Uterus (tissue), 4 donors: ENCODE measurements around the gene CLPX. TPM values are rescaled to one million over a fixed set of nuclear protein-coding genes. Genes with fewer than 3 reads are reported as not detected.

ENCODE experiments used
- DNase-seq, 2 donors: peaks; one replicate each; pipeline ENCODE4 v3.0.0-alpha.2; 2019 to 2020
- H3K27ac ChIP-seq, 2 donors: fragments of 200-600 bp; sonication (generic); 1 replicate in 1 of 2; 2 replicates in 1 of 2; pipeline ENCODE4 v1.5.1; 2016 to 2018
- H3K27me3 ChIP-seq, 2 donors: fragments of 200-600 bp; sonication (generic); one replicate each; pipeline ENCODE4 v1.5.1; 2018 to 2019; ENCODE audit warnings: control low read depth in 1 of 2
- H3K36me3 ChIP-seq, 2 donors: fragments of 200-600 bp; sonication (generic); one replicate each; pipeline ENCODE4 v1.5.1; 2019; ENCODE audit warnings: control low read depth in 1 of 2
- H3K4me1 ChIP-seq, 2 donors: fragments of 200-600 bp; sonication (generic); one replicate each; pipeline ENCODE4 v1.5.1; 2018 to 2019; ENCODE audit warnings: control low read depth in 1 of 2
- H3K4me3 ChIP-seq, 2 donors: fragments of 200-600 bp; sonication (generic); 1 replicate in 1 of 2; 2 replicates in 1 of 2; pipeline ENCODE4 v1.5.1; 2018 to 2019; ENCODE audit warnings: mild to moderate bottlenecking in 1 of 2
- H3K9me3 ChIP-seq, 2 donors: fragments of 200-600 bp; sonication (generic); one replicate each; pipeline ENCODE4 v1.5.1; 2019; ENCODE audit warnings: control low read depth in 1 of 2
- CTCF ChIP-seq, 4 experiments: fragments of 200-600 bp in 2 of 4; fragments of 450-650 bp in 2 of 4; sonication (generic) in 2 of 4; IDR thresholded peaks; one replicate each; pipeline ENCODE4 v1.5.1; 2016 to 2019; ENCODE audit warnings: antibody characterized with exemption in 4 of 4, mild to moderate bottlenecking in 2 of 4, moderate library complexity in 1 of 4
- POLR2A ChIP-seq, 2 donors: fragments of 450-650 bp; IDR thresholded peaks; one replicate each; pipeline ENCODE4 v1.6.1; 2016; ENCODE audit warnings: antibody characterized with exemption in 2 of 2, mild to moderate bottlenecking in 1 of 2, moderate library complexity in 1 of 2
- intact Hi-C: fragments of 100-400 bp; cut with DNase I; formaldehyde crosslinking; loops from one replicate; pipeline ENCODE4 v1.15.1; 2023; ENCODE audit warnings: low total_unique reads
- total RNA-seq, 4 donors: library from RNA; depleted of rRNA in 3 of 4; stranded (reverse); fragments of >200 nt in 3 of 4; gene quantifications; one replicate each; pipeline versions ENCODE4 v1.1.0 to v1.2.4, GENCODE V29; 2014 to 2023
- donor health status: DM: yes; HTN: yes; CAD: no.

Gene CLPX
- total RNA-seq, 4 donors from 2014 or later, result 21.0 to 85.2 (median 51.8) TPM

DNA sequence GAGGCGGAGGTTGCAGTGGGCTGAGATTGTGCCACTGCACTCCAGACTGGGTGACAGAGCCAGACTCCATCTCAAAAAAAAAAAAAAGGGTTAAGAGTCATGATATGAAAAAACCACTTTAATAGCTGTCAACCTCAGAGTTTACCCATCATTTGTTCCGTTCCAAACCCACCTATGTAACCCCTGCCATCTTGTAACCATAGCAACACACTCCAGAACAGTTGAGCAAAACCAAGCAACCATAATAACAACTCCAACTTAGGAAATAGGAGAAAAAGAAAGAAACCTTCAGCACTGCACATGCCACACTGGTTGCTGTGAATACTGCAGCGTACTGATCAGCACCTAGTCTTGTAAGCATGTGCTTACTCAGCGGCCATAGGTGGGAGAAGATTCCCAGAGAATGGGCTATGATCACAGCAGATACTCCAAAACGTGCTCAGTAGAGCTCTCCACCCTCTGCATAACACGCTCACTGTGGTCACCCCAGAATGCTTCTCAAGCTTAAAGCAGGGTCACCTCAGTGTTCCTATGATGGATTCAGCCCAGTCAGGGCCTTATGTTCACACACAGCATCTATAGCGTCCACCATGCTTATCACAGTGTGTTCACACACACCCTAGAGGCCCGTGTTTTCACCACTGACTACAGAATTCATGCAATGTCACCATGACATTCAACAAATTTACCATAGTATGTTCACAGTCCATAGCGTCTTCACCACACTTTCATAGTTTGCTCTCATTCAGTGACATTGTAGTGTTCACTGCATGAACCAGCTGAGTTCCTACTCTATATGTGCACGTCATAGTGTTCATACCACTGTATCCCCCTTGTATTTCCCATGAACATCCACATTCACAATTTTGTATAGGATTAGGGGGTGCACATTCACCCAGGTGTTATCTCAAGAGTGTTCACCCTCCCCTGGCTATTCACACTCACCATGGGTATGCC is 32.7 kb upstream of the CLPX start:
- TF ChIP-seq CTCF (IDR thresholded peaks at IDR 0.05) (no peak), POLR2A (IDR thresholded peaks at IDR 0.05) (no peak)

GRCh38 chr15:65215496-65215895 is 30.4 kb upstream of the CLPX start:
- no peak overlapping the region for H3K27ac ChIP-seq
- no peak for DNase-seq
- no peaks in the 10 kb centered on the region for H3K9me3 ChIP-seq
- peaks cover 0 to 4% of the 10 kb centered on the region in 2 donors for H3K4me1 ChIP-seq
- intact Hi-C loops, result no loop called here
- no peaks in the 10 kb centered on the region for H3K27me3 ChIP-seq
- TF ChIP-seq POLR2A (IDR thresholded peaks at IDR 0.05) (no peak), CTCF (IDR thresholded peaks at IDR 0.05) (no peak)
- H3K36me3 ChIP-seq, result no peaks in the 10 kb centered on the region
- H3K4me3 ChIP-seq, result no peak overlapping the region

More for the DNA sequence above, 32.7 kb upstream of the CLPX start:
- H3K4me3 ChIP-seq, result no peak overlapping the region
- DNase-seq, result no peak
- no peaks in the 10 kb centered on the region for H3K4me1 ChIP-seq
- H3K27ac ChIP-seq, result no peak overlapping the region
- no peaks in the 10 kb centered on the region for H3K36me3 ChIP-seq
- H3K9me3 ChIP-seq, result no peaks in the 10 kb centered on the region
- intact Hi-C loops, result no loop called here
- H3K27me3 ChIP-seq, result no peaks in the 10 kb centered on the region

- DNase-seq, result no peak
- H3K27me3 ChIP-seq, result no peaks in the 10 kb centered on the region
- no peaks in the 10 kb centered on the region for H3K9me3 ChIP-seq
- intact Hi-C loops, result no loop called here
- no peaks in the 10 kb centered on the region for H3K36me3 ChIP-seq
- H3K4me1 ChIP-seq, result peaks cover 0 to 4% of the 10 kb centered on the region in 2 donors
- H3K4me3 ChIP-seq, result no peak overlapping the region
- no peak overlapping the region for H3K27ac ChIP-seq
- TF ChIP-seq POLR2A (IDR thresholded peaks at IDR 0.05) (no peak), CTCF (IDR thresholded peaks at IDR 0.05) (no peak)
Measured at GRCh38 chr15:65214010-65214409, 28.9 kb upstream of the CLPX start.

- peaks cover 0 to 4% of the 10 kb centered on the region in 2 donors for H3K4me1 ChIP-seq
- H3K4me3 ChIP-seq, result no peak overlapping the region
- H3K27ac ChIP-seq, result no peak overlapping the region
- DNase-seq, result no peak
- H3K27me3 ChIP-seq, result no peaks in the 10 kb centered on the region
- no peaks in the 10 kb centered on the region for H3K9me3 ChIP-seq
- no peaks in the 10 kb centered on the region for H3K36me3 ChIP-seq
- intact Hi-C loops, result no loop called here
- no peak for TF ChIP-seq CTCF (IDR thresholded peaks at IDR 0.05)
- TF ChIP-seq POLR2A (IDR thresholded peaks at IDR 0.05), result no peak
Measured at GRCh38 chr15:65213241-65213640, 28.1 kb upstream of the CLPX start.

GRCh38 chr15:65212097-65212496 is 27.0 kb upstream of the CLPX start:
- TF ChIP-seq CTCF (IDR thresholded peaks at IDR 0.05) (peak in 1 of 4 experiments; percentile 13), POLR2A (IDR thresholded peaks at IDR 0.05) (no peak)
- Histone ChIP-seq H3K27ac (peak overlapping the region; percentile 54 to 70), H3K4me1 (peaks cover 0 to 4% of the 10 kb centered on the region in 2 donors), H3K27me3 (no peaks in the 10 kb centered on the region), H3K36me3 (no peaks in the 10 kb centered on the region), H3K9me3 (no peaks in the 10 kb centered on the region), H3K4me3 (no peak overlapping the region)
- intact Hi-C loops, result no loop called here
- no peak for DNase-seq
